Thyroid gland (tissue), 4 donors: Measurements from ENCODE around the gene CACHD1.

Source experiments
- CTCF ChIP-seq, 6 experiments: fragments of 200-600 bp in 3 of 6; fragments of 450-650 bp in 3 of 6; sonication (generic) in 3 of 6; IDR thresholded peaks; one replicate each; pipeline ENCODE4 v1.5.1; 2016 to 2019; ENCODE audit warnings: antibody characterized with exemption in 6 of 6, mild to moderate bottlenecking in 2 of 6, inconsistent platforms in 1 of 6, moderate library complexity in 1 of 6
- POLR2A ChIP-seq, 2 donors: fragments of 450-650 bp; IDR thresholded peaks; one replicate each; pipeline ENCODE4 v1.6.1; 2017; ENCODE audit warnings: antibody characterized with exemption in 2 of 2, mild to moderate bottlenecking in 2 of 2, moderate library complexity in 1 of 2

- TF ChIP-seq POLR2A (IDR thresholded peaks at IDR 0.05) = no peak
- no peak for TF ChIP-seq CTCF (IDR thresholded peaks at IDR 0.05)
These were observed 221.7 kb downstream of the CACHD1 start for GRCh38 chr1:64691626-64692025.
